ENCODE data around the gene SPTBN1.
A peak's percentile ranks its signal among the peaks of the same experiment; 100 is the strongest.

SPTBN1 gene

DNA sequence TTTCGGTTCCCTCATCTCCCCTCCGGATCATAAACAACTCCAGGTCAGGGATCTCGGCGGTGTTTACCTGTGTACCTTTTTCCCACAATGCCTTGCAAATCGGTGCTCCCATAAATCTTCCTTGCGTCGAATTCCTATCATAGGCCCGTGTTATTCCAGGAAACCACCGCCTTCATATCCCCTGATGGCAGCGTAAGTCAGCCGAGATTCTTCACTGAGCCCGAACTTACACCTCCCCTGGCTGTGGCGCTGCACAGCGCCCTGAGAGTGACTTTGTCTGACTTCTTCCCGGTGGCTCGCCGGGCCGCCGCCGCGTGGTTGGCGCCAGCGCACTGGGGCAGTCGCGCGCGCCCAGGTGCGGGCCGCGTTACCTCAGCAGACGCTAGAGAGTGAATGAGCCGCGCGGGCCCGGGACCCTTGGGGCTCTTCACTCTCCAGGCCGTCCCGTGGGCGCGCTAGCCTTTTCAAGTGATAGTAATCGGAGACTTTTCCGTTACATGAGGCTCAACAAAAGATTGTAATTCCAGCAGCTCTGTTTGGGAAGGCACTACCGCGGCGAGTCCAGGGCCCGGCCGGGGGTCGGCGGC, 101.6 kb downstream of the SPTBN1 start:
- DNase-seq = peak; percentile 65

DNA sequence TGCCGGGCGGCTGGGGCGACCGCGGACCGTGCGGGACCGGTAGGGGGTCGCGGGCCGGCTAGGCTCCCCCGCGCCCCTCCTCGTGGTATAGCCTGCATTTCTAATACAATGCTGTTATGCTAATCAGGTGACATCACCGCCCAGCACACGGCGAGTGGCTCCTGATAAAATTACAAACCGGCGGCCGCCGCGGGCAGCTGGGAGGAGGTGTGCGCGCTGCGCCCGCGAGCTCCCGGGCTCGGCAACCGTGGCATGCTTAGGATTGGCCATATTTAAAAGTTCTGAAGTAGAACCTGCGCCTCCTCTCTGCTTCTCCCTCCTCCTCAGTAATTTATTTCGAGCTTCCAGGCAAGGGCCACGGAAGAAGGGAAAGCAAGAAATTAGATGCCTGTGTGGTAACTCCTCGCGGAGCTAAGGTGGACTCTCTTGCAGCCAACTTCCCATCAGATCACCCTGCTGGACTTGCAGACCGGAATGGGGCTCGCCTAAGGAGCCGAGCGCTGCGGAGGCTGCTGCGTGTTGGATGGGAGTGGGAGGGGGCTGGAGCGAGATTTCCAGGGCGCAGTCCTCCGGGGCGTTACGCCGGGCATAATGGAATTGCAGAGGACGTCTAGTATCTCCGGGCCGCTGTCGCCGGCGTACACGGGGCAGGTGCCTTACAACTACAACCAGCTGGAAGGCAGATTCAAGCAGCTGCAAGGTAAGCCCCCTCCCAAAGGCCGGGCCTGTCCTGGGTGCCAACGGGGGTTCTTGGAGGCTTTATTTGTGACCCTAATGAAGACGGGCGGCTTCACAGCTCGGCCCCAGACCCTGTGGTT, 102.3 kb downstream of the SPTBN1 start:
- DNase-seq = peak; percentile 71

DNA sequence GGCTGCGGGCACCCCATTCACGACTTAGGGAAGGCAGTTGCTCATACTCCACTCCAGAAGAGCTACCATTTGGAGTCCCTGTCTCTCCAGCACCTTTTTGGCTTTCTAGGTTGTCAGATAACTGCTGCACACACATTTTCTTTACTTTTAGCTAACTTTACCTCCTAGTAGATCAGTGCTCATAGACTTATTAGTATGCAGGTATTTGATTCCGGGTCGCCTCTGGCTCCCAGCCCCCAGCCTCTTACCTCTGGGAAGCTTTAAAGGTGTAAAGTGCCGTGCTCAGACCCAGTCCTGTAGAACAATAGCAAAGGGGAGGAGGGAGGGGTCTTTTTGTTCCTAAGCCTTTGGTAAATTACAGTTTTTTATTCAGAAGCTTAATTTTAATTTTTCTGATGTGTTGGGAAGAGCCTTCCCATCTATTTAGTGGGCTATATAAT, 102.9 kb downstream of the SPTBN1 start:
- DNase-seq = no peak

DNA sequence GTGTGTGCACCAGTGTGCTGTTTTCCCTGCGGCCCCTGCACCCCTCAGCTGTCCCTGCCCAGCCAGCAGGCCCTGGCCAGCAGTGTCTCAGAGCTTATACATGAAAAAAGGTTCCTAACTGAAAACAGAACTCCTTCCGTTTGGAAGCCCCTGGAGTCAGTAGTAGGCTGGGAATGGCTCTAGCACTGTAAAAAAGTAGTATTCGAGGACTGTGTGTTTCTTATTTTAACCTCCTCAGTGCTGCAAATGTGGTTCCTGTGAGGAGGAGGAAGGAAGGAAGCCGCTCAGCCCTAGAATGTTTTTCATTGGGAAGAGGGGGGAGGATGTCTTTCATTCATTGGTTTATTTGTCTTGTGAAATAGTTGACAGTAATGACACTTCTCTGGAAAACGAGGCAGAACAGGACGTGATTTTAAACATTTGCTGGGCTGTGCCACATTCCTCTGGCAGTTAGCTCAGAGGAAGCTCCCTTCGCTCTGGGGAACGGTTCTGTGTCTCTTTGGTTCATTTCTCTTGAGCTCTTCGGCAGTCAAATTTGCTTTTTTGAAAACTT, 103.5 kb downstream of the SPTBN1 start:
- no peak for DNase-seq

DNA sequence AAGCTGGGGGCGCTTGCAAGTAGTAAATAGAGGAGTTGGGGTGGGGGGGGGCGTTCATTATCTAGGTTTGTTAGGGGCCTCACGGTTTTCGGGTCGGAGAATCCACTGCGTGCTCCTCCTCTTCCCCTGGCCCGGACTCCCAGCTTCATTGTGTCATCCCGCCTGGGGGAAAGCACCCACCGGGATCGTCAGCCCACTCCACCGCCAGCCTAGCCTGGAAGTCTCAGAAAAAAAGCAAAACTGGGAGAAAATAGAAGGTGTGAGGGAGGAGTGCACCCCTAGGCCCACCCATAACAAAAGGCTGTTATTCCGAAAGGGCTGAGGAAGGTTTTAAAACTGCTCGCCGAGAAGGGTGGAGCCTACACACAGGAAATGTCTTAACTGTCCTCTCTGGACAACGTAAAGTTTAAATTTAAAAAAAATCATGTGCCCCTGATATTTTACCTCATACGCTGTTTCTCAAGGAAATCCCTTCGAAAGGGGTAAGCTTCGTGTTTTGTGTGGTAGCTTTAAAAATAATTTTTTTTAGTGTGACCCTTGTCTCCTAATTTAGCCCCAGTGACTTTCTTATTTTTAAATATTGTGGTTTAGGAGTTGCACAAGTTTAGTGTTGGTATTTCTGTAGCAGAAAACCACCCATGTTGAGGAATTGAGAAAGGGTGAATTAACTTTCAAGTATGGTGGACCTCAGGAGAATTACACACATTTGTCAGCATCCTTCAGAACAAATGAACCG, 104.2 kb downstream of the SPTBN1 start:
- no peak for DNase-seq

DNA sequence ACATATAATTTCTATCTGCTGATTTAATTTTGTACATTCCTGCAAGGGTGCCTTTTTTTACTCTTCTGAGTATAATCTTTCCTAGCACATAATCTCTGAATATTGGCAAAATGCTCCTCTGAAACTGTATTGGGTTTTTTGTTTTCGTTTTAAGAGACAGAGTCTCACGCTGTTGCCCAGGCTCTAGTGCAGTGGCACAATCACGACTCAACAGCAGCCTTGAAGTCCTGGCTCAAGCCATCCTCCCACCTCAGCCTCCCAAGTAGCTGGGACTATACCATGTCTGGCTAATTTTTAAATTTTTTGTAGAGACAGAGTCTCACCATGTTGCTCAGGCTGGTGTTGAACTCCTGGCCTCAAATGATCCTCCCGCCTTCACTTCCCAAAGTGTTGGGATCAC, 104.9 kb downstream of the SPTBN1 start:
- DNase-seq = no peak

DNA sequence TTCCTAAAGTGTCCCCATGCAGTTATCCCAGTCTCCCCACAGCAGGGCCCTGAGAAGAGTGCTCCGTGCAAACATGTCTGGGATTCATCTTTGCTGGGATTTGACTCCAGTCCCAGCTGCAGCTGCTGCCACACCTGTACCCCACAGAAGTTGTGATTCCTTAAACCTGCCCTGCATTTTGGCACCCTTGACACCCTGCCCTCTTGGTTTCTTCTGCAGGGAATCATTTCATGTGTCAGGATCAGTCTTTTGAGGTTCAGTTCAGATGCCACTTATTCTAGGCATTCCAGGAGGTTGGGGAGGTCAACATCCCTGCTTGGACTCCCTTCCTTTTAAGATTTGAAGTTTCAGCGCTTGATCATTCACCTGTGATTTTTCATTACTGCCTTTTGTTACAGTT, 108.3 kb downstream of the SPTBN1 start:
- no peak for DNase-seq

DNA sequence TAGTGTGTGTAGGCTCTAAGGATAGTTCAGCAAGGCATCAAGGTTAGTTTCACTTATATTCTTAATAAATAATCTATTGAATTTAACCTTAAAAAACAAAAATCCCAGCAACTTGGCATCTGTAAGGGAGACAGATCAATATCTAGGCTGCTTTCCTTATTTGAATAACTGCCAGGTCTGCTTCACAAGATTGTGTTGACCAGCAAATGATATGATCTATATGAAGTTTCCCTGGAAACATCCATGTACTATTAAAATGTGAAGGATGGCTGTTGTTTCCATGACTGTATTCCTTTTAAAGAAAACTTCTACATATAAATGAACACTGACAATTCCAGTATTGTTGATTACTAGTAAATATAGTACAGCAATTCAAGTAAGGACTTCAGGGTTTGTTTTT, 109.4 kb downstream of the SPTBN1 start:
- no peak for DNase-seq

DNA sequence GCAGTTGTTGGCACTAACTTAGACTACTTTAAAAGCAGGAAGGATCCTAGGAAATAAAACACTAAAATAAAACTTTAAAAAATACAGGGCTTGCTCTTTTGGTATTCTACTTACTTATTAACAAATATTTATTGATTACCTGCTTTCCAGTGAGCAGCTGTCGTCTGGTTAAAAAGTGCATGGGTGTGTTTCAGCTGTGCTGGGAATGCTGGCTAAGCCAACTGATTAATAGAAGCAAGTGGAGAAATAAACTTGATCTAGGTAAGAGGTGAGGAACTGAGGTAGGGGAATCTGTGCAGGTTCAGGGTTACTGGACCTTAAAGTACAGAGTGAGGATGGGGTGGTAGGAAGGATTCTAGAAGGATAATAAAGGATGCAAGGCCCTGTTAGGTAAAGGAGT, 110.8 kb downstream of the SPTBN1 start:
- no peak for DNase-seq

DNA sequence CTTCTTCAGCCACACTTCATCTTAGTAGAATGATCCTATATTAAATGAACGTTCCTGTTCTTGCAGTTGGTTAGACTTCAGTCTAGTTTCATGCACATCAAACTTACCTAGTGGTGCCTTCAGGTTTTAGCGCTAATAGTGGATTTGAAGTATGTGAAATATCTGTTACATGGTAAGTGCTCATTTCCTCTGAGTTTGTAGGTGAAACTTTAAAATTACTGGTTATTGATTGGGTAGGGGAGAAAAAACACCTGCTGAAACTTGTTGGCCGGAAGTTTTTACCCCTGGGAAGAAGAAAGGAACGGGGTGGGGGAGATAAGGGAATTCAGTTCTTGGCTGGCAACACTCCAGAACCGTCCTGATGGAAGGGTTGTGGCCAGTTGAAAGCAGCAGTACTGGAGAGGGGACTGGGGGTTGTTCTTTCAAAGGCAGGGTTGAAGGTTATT, 112.8 kb downstream of the SPTBN1 start:
- no peak for DNase-seq

DNA sequence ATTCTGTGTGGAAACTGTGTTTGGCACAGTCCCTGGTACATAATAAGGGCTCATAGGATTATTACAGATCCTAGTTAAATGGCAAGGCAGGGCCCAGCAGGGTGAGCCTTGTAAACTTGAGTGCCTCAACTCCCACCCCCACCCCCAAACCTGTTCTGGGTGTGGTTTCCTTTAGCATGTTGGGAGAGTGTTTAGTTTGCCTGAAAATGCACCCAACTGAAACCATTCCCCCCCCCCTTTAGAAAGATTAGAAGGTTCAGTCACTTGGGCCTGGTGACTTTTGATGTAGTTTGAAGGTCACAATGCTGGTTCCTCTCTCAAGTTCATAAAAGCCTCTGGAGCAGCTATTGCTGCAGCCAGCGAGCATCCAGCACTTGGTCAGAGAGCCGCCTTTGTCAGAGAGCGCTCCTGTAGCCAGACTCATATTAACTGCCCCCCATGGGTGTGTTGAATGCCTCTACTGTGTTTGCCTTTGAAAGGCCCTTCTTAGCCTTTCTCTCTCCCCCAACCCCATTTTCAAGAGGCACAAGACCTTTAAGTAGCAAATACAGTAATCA, 113.7 kb downstream of the SPTBN1 start:
- DNase-seq = no peak

DNA sequence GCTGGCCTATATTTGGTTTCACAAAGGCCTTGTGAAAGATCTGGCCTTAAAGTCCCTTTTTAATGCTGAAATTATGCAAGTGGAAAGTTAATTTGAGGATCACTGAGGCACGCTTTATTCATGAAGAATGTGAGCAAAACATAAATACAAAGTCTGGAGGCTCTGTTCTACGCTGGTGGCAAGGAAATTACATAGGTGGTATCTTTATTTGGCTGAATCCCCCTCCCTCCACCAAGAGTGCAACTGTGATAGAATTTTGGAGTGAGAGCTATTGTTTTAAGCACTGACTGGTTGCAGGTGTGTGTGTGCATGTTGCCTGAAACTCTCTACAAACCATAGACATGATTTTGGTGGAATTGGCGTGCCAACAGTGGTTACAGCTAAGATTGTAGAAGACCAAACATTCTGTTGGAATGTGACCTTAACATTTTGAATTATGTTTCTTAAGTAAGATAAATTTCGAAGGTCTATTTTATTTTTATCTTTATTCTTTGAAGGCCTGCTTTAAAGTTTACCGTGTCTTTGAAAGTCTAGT, 114.3 kb downstream of the SPTBN1 start:
- no peak for DNase-seq

DNA sequence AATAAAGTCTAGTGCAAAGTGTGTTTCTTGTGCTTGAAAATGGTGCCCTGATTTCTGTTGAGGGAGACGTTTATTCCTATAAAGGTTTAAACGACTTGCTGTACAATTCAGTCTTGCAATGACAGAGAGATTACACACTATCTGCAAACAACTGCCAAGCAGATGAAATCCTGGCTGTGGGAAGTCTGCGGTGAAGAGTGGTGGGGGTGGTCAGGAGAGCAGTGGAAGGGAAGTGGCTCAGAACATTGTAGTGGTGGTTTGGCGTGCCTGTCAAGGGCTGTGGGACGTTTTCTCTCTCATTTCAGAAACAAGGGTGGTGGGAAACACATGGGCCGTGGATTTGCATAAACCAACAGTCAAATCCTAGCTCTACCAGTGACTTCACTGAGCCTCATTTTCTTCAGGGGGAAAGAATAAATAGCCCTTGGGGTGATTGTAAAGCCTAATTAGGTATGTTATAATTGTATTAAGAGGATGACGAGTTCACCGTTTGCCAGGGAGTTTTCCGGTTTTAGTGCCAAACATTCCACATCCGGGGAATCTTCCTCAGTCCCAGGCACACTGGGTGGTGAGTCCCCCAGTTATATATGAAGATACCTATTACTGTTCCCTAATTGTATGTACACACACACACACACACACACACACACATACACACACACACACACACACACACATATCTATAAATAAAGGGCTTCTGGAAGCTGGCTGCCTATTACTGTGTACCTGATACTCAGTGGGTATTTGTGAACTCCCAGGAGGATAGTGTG, 115.0 kb downstream of the SPTBN1 start:
- no peak for DNase-seq

DNA sequence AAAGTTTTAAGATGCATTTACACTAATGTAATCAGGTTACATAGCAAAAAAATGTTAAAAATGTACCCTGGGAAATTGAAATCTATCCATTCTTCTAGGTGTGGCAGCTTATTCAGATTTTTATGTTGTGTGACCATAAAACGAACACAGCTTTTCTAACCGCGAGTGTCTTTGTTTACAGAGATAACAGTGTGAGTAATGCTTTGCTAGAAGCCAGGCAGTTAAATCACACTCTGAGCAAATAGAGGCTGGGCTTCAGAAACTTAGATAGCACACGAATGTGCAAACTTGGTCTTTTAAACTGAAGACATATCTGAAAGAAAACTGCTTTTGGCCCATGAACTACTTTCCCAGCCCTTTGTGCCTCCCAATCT, 116.1 kb downstream of the SPTBN1 start:
- DNase-seq = no peak

DNA sequence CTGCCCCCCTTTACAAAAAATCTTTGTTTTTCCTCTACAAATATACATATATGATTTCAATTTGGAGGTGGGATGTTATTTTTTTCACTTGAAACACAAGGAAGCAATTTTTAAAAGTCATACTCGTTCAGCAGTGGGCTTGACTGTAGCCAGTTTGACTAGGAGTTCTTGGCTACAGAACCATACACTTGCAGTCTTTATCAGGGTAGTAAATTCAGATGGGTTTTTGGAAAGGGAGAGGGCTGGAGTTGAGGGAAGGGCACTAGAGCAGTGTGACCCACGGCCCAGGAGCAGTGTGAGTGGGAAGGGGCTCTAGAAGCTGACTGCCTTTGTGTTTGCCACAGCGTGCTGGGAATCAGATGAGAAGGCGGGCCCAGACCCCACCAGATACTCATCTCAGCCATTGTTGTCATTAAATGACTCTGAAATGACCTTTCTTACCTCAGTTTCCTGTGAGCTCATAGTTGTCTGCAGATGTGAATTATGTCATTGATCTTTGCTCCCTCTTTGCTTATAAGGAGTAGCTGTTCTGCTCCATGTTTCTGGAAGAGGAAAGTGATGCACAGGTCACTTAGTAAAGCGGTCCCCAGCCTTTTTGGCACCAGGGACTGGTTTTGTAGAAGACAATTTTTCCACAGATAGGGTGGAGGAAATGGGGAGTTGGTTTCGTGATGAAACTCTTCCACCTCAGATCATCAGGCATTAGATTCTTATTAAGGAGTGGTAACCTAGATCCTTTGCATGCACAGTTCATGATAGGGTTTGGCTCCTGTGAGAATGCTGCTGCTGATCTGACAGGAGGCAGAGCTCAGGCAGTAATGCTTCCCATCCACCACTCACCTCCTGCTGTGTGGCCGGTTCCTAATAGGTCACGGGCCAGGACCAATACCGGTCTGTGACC, 116.8 kb downstream of the SPTBN1 start:
- no peak for DNase-seq

DNA sequence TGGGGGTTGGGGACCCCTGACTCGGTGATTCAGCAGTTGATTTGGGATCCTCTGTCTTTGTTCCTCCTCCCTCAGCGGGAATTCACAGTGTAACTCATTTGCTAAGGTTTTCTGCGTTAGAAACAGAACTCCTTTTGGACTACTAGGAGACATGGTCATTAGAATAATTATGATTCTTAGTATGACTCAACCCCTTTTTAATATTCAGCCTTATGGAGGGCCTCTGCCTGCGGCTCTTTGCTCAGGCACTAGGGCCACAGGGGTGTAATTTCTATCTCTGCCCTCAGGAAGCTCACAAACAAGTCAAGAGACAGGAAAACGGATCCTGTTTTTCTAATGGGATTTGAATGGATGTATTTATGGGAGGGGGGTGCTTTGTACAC, 117.4 kb downstream of the SPTBN1 start:
- DNase-seq = no peak

DNA sequence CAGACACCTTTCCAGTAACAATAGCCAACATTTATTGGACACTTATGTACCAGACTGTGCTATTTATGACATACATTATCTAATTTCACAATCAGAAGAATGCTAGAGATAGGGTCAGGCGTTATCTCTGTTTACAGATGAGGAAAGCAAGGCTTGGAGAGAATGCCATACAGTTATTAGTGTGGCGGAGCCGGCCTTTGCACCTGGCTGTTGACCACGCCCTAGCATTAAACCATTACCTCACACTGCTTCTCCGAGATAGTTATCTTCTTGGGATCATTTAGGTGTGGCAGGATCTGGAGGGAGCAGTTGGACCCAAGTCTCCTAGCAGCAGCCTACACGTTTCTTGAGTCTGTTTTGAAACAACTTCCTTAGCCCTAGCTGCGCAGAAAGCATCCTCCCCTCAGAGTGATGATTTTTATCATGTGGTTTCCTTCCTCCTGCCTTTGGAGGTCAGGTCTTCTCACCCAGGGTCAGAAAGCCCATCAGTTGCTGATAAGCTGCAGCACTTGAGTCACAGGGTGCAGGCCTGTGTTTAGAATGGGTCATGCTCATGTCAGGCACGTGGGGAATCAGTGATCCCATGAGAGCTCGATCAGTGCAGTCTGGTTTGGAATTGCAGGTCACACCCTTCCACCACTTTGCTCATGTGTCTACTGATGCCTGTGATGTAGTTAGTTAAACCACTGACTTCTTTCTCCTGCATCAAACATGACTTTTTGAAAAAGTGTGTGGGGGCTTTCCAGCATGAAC, 118.2 kb downstream of the SPTBN1 start:
- DNase-seq = no peak

DNA sequence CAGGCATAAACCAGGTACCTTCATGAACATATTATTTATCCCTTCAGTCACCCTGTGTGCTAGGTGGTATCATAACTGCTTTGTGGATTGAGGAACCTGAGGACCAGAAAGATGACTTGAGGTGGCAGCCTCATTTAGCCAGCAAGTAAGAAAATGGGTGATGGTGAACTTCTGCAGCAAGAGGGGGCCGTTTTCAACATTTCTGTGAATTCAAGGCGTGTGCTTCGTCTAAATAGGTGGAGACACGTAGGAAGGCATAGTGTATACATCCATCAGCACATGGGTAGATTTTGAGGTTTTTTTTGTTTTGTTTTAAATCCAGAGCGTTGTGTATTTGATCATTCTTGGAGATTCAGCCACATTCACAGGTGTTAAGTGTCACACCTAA, 118.7 kb downstream of the SPTBN1 start:
- DNase-seq = no peak

DNA sequence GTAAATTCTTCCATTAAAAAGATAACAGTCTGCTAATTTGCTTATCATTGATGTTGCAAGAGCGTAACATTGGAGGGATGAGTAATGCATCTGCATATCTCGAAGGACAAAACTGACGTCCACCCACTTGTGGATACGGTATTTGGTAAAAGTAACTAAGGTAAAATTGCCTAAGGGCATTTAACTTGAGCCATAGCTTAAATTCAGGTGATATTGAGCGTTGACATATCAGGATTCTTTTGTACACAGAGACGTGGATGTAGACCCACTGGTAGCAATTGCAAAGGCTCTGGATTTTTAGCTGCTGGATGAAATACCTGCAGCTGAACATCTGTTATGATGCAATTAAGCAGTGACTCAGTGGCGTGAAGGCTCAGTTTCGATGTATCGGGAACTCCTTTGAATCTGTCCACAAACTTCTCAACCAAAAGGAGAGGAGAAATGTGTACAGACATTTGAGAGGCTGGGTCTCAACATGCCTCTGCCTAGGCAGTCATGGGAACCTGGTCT, 119.3 kb downstream of the SPTBN1 start:
- DNase-seq = no peak

DNA sequence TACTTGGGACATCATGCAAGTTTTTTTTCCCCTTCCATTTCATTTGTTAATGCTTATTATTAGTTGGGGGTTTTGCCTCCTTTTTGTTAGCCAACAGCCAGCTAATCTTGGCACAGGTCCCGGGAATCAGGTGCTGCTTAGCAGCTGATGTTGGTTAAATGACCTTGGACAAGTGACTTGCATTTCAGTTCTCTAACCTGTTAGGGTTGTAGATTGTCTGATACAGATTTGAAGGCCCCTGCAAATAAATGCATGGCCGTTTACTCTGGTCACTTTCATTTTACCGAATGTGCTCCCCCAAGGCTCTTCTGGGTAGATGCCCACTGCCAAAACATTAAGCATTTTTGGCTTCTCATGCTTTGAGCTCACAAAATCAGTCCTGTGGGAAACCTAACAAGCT, 120.9 kb downstream of the SPTBN1 start:
- peak; percentile 82 for DNase-seq

Data from COR-L47 (cell line).